Fibroblast of peridontal ligament (primary cell): ENCODE measurements around the gene HRK.
"Not testable (repeated sequence)": the region's sequence is repeated elsewhere in the genome, so short reads cannot be mapped to it uniquely, and the experiment has no call there.

Source experiments
- DNase-seq: peaks from one replicate; pipeline ENCODE4 v3.0.0-alpha.2; 2010; ENCODE audit errors: extremely low read depth

The HRK gene

GRCh38 chr12:116818948-116819832 is 62.1 kb downstream of the HRK start:
- DNase-seq, result peak; percentile 87

- DNase-seq, result peak; percentile 18
Observed at GRCh38 chr12:116818341-116818856, 62.8 kb downstream of the HRK start.

- DNase-seq, result not testable (repeated sequence)
Observed at GRCh38 chr12:116814766-116815165, 66.5 kb downstream of the HRK start.

- no peak for DNase-seq
Observed at GRCh38 chr12:116813271-116814041, 67.8 kb downstream of the HRK start.

- DNase-seq, result no peak
Observed at GRCh38 chr12:116812238-116812637, 69.0 kb downstream of the HRK start.

GRCh38 chr12:116808113-116809105 is 72.8 kb downstream of the HRK start:
- no peak for DNase-seq

- no peak for DNase-seq
Observed at GRCh38 chr12:116807546-116807945, 73.7 kb downstream of the HRK start.

- DNase-seq, result no peak
Observed at GRCh38 chr12:116806845-116807440, 74.3 kb downstream of the HRK start.
